Neural cell (in vitro differentiated cells): ENCODE results near the gene PSEN1.

Experiments used
- CTCF ChIP-seq: fragments of 450-650 bp; IDR thresholded peaks from 2 replicates; pipeline ENCODE4 v1.5.1; 2014; ENCODE audit warnings: antibody characterized with exemption, mild to moderate bottlenecking, moderate library complexity; ENCODE audit not compliant: poor library complexity, severe bottlenecking
- EP300 ChIP-seq: fragments of 450-650 bp; conservative IDR thresholded peaks from 2 replicates; pipeline ENCODE4 v1.6.1; 2014; ENCODE audit warnings: antibody characterized with exemption, mild to moderate bottlenecking, moderate library complexity; ENCODE audit not compliant: poor library complexity, severe bottlenecking
- EZH2 ChIP-seq: fragments of 200-600, 300-800 bp; shearing (Covaris generic), sonication (generic); IDR thresholded peaks from 2 replicates; pipeline ENCODE4 v1.6.1; 2014; ENCODE audit warnings: antibody characterized with exemption, low read length, borderline replicate concordance, mild to moderate bottlenecking; ENCODE audit not compliant: insufficient read depth, poor library complexity, severe bottlenecking
- MXI1 ChIP-seq: fragments of 450-650 bp; conservative IDR thresholded peaks from 2 replicates; pipeline ENCODE4 v1.6.1; 2014; ENCODE audit warnings: antibody characterized with exemption, mild to moderate bottlenecking; ENCODE audit not compliant: poor library complexity, severe bottlenecking
- POLR2AphosphoS5 ChIP-seq: IDR thresholded peaks from 2 replicates; pipeline ENCODE4 v1.6.1; 2012
- RAD21 ChIP-seq: fragments of 450-650 bp; conservative IDR thresholded peaks from 2 replicates; pipeline ENCODE4 v1.6.1; 2014; ENCODE audit warnings: antibody characterized with exemption, mild to moderate bottlenecking, moderate library complexity
- TAF1 ChIP-seq: IDR thresholded peaks from 2 replicates; pipeline ENCODE4 v1.6.1; 2012; ENCODE audit warnings: low read depth

GRCh38 chr14:73162251-73162650 lies 25.9 kb downstream of the PSEN1 start:
- no peak for TF ChIP-seq CTCF
- no peak for TF ChIP-seq POLR2AphosphoS5
- TF ChIP-seq EZH2 = no peak
- TF ChIP-seq TAF1 = no peak
- no peak for TF ChIP-seq RAD21
- TF ChIP-seq EP300 = no peak
- no peak for TF ChIP-seq MXI1
